NCI-H1930 (cell line): ENCODE results near the gene HSBP1L1.

Source experiments
- DNase-seq, 2 experiments: peaks; one replicate each; lab custom pipeline; 2025; lab: John Stamatoyannopoulos, UW

Gene HSBP1L1

DNA sequence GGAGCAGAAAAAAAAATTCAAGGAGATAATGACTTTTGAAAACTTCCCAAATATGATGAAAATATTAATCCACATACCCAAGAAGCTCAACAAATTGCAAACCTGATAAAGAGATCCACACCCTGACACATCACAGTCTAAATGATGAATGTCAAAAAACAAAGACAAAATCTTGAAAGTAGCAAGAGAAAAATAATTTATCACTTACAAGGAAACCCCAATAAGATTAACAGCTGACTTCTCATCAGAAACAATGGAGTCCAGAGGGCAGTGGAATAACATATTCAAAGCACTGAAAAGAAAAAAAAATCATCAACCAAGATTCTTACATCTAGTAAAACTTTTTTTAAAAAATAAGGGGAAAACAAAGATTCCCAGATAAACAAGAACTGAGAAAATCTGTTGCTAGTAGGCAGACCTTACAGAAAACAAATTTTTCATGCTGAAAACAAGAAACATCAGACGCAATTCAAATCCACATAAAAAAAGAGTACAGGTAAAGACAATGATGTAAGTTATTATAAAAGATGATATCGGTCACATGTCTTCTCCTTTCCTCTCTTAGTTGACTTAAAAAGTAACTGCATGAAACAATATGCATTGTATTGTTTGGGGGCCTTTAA is 34.3 kb upstream of the HSBP1L1 start:
- no peak for DNase-seq

DNA sequence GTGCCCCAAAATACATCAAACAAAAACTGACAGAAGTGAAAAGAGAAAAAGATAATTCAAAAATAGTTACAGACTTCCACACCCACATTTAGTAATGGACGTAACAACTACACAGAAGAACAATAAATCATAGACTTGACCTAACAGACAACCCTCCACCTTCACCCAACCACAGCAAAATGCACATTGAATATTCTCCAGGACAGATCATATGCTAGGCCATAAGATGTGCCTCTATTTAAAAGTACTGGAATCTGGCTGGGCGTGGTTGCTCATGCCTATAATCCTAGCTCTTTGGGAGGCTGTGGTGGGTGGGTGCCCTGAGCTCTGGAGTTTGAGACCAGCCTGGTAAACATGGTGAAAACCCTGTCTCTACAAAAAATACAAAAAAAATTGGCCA is 33.0 kb upstream of the HSBP1L1 start:
- no peak for DNase-seq

DNA sequence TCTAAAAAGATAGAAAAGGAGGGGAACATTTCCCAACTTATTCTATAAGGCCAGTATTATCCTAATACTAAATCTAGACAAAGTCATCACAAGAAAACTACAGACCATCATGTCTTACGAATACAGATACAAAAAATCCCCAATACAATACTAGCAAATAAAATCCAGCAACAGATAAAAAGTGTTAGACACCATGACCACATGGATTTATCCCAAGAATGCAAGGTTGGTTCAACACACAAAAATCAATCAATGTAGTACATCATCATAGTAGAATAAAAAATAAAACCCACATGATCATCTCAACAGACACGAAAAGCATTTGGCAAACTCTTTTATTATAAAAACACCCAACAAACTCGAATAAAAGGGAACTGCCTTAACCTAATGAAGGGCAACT is 31.5 kb upstream of the HSBP1L1 start:
- no peak for DNase-seq

DNA sequence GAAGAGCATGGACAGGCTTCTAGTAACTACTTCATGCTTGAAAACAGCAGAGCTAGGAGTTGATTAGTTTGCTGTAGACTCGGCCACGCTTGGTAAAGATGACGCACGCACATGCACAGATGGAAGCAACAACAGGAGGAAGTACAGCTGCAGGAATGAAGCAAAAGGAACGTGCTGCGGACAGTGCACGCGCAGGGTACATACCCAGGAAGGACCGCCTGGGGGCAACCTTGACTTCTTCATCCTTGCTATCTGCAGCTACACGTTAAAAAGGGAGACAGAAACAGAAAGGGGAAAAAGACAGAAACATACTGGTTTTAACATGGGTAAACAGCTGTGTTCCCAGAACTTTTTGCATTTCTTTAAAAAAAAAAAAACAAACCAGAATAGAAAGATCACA is 30.7 kb upstream of the HSBP1L1 start:
- DNase-seq: no peak

DNA sequence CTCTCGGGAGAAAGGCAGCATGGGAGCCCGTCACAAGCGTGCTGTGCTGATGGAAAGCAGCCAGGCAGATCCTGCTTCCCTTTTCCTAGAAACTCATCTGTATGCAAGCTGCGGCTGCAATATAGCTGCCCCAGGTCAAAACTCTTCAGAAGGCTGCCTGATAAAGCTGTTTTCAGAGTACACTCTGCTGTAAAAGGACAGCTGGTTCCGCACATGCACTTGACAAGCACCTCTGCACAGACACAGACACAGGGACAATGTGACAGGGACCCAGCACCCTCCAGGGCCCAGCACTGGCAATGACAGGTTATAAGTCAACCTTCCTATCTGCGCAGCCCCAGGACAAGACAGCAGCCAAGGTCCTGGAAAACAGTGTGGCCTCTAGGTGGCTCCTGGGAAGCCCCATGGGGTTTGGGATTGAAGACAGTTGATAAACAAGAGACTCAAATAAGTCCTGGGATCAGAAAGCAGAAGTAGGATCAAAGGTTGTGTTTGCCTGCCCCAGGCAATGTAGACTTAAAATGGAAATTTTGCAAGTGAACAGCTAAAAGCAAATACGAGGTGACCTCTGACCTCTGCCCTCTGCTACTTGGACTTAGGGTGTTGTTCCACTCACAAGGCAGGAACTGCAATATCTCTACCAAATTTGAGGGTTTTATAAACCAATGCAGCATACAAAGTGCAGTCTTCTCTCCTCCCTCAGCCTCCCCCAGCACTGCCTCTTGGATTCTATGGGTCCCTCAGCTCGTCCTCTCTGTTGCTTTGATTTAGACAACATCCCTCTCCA is 29.9 kb upstream of the HSBP1L1 start:
- DNase-seq: no peak

DNA sequence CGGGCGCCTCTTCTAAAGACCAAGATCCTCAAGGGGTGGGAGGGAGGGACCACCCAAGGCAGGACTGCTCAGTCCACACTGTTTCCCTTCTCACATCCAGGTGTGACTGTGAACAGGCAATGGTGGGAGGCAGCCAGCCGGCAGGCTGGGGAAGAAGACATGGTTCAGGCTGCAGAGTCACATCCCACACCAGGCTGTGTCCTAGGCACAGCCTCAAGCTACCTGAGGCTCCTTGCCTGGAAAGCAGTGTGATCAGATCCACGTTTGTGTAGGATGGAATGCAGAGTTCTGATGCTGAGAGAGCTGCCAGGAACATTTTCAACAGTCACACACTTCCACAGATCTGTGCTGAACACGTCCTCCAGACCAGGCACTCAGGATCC is 29.4 kb upstream of the HSBP1L1 start:
- DNase-seq: no peak

DNA sequence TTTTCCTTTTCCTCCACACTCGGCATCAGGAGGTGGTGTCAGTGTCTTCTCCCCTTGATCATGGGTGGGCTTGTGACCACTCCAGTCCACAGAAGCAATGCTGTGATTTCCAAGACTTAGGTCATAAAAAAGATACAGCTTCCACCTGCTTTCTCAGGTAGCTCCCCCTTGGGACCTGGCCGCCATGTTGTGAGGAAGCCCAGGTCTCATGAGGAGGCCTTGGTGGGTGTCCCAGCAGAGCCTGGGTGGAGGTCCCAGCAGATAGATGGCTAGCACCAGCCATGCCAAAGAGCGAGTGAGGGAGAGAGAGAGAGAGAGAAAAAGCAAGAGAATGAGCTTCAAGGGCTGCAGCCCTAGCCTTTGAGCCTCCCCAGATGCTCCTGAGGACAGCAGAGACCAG is 28.9 kb upstream of the HSBP1L1 start:
- DNase-seq: no peak

DNA sequence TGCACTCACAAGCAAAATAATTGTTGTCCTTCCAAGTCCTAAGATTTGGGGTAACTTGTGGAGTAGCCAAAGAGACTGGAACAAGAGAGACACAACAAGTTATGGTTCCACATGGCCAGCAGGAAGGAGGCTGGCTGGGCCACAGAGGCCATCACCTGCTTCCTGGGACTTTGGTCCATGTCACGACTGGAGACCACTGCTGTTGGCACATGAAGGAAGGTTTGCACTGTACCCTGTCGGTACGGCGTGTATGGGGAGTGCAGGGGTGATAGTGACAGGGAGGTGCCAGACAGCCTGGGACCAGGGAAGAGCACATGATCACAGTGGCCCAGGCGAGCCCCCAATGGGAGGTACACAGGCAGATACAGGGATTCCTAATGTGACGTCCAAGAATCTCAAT is 28.5 kb upstream of the HSBP1L1 start:
- DNase-seq: no peak

DNA sequence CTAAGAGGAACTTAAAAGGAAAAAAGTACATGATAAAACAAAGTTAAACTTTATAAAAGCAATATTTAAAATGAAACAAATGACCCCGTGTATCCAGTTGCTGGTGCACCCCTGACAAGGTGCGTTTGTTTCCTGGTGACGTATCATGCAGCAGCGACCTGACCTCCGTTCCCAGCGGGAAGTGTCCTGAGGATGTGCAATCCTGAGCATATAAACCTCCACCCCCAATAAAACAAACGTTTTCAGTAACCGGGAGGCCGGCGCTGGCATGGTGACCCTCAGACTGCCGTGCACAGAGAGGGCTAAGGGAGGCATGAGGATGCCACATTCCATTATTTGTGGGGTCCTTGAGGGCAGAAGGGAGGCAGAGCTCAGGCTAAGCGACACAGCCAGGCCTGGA is 27.8 kb upstream of the HSBP1L1 start:
- DNase-seq: no peak

DNA sequence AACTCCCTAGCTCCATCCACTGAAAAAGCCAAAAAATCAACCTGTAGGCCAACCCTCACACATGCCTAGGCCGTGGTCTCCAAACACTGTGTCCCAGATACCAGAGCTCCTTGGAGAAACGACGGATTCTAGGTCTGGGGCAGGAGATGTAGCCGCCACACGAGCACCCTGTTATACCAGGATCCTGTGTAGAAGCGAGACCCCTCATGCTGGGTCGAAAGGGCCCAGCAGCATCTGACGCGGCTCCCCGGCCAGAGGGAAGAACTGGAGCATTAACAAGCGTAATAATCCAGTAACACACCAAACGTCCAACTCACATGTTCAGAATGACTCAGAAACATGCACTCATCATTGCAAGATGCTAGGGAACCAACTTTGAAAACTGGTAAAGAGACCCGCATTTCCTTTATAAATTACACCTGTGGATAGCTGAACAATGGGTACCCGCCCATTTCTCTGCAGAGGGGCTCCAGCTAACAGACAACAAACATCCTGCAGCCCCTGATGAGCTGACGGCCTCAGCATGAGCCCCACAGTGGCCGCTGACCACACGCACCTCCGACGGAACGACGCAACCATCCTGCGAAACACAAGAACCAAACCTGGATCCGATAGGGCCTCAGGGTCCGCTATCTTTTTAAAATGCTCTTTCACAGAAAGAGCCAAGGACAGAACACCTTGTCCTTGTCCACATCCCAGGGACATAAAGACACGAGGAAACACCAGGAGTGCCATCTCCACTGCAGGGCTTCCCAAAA is 27.2 kb upstream of the HSBP1L1 start:
- no peak for DNase-seq

DNA sequence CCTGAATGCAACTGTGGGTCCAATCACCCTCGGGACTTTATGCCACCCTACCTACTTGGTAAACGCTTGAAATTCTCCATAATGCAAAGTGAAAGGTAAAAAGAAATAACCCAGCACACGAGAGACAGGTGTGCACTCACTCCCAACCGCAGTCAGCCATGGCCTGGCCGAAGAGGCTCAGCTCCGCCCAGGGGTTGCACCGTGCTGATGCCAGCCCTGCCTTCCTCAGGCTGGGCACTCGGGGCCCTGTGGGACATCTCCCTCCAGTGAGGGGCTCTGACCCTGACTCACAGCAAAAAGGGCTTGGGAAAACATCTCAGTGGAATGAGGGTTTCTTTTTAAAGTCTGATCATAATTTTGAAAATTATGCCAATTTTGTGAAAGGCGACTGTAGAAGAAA is 26.2 kb upstream of the HSBP1L1 start:
- DNase-seq: no peak

DNA sequence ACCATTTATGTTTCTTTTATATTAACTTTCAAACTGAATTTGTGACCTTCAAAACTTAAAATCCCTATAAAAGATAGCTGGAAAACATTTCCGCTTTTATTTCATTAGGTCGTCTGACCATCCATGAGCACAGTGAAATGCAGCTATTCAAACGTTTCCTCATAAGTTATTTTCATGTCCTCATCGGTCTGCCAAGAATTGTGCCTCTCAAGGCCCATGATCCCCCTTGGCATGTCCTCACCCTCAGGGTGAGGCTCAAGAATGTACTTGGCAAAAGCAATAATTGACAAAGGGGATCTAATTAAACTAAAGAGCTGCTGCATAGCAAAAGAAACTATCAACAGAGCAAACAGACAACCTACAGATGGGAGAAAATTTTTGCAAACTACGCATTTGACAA is 25.3 kb upstream of the HSBP1L1 start:
- no peak for DNase-seq

DNA sequence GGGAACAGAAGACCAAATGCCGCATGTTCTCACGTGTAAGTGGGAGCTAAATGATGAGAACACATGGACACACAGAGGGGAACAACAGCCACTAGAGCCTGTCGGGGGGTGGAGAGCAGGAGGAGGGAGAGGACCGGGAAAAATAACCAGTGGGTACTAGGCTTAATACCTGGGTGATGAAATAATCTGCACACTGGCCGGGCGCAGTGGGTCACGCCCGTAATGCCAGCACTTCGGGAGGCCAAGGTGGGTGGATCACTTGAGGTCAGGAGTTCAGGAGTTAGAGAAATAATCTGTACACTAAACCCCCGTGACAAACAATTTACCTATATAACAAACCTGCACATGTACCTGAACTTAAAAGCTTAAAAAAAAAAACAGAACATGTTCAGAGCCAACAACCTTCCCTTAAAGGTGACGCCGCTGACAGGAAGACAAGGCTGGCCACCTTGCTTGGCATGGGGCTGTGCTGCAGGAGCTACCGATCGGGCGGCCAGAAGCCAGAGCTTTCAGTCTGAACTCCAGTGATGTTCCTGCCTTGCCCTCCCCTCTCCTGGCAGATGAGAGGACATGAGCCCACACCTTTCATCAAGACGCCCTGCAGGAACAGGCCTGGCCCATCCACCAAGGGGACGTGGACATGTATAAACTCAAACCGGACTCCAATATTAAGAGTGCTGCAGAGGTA is 24.2 kb upstream of the HSBP1L1 start:
- DNase-seq: no peak

DNA sequence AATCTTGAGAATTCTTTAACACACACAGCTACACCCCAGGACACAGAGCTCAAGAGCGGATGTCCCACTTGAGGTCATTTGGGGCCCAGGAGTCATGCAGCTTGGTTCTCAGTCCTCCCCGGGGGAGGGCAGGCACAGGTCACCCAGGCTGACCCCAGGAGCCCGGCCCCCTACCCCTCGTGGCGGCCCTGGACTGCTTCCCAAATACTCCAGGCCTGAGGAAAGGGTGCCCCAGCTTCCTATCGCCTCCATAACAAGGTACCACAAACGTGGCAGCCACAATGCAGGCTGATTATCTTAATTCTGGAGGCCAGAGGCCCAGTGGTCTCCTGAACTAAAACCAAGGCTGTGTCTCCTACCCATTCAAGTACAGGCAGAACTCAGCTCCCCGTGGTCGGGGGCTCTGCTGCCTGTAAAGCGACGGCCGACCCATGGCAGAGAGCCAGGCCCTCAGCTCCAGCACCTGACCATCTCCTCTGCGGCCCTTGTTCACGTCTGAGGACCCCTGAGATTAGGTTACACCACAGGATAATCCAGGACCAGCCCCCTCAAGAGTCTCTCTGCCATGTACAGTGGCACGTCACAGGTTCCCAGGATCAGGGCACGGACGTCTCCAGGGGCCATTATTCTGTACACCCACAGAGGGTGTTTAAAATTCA is 23.5 kb upstream of the HSBP1L1 start:
- no peak for DNase-seq

DNA sequence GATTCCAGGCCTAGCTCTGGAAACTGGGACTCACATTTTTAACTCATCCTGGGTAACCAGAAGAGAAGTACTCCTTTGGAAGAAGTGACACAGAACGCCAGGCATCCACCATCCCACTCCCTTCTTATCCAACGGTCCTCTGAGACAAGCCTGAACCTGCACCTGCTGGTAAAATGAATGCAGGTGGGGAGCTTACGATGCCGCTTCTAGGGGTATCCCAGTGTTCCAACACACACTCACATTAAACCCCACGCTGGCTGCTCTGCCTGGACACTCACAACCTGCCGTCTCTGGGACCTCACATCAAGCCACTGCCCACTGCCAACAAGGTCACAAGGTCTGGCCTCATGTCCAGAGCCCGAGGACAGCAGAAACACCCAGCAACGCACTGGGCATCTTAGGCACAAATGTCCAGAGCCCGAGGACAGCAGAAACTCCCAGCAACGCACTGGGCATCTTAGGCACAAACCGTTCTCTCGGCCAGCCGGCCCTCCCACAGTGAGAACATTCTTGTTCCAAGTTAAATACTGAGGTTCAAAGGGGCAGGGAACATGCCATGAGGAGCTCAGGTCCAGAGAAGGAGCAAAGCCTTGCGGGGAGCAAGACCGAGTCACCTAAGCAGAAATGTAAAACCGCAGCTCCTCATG is 22.8 kb upstream of the HSBP1L1 start:
- no peak for DNase-seq

DNA sequence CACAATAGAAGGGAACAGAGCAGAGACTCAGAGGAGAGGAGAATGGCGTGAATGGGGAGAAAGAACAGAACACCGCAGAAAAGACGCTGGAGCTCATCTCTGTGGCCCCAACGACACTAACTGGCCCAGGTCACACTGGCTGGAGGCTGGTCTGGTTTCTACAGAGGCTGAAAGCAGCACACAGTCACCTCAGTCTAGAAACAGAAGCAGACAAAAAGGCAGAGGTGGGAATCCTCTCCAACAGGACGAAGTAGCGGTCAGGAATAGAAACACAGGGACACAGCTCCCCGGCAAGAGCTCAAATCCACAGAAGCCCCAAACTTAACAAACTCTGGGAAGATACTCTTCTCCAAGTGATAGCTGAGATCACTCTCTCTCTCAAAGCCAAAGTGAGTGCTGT is 22.2 kb upstream of the HSBP1L1 start:
- DNase-seq: no peak

DNA sequence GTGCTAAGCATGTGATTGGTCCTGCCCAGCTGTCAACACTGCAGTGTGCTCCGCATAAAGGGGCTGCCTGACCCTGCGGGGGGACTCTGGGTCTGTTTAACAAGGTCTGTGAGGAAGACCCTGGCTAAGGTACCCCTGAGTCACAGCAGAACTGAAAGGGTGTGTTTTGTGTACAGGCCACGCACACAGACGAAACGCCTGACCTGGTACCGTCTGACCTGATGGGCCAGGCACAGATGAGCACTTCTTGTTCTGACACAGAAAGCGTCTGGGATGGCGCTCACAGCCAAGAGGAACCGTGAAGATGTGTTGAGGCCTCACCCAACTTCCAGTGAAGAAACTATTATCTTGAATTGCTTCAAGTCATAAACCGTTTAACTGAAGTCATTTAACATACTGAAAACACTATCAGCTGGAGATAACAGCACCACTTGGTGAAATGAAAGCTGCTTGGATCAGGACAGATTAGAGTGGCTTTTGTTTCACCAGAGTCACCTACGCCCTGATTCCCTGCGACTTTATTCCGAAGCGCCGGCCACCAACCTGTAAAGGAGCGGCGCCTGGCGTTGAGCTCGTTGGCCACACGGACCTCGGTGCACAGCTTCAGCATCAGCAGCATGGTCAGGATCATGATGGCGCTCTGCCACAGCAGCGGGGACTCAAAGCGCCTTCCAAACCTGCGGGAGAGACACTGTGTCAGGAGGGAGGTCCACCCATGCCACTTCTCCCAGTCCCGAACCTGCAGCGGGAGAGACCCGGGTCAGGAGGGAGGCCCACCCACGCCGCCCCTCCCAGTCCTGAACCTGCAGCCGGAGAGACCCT is 21.4 kb upstream of the HSBP1L1 start:
- DNase-seq: no peak

DNA sequence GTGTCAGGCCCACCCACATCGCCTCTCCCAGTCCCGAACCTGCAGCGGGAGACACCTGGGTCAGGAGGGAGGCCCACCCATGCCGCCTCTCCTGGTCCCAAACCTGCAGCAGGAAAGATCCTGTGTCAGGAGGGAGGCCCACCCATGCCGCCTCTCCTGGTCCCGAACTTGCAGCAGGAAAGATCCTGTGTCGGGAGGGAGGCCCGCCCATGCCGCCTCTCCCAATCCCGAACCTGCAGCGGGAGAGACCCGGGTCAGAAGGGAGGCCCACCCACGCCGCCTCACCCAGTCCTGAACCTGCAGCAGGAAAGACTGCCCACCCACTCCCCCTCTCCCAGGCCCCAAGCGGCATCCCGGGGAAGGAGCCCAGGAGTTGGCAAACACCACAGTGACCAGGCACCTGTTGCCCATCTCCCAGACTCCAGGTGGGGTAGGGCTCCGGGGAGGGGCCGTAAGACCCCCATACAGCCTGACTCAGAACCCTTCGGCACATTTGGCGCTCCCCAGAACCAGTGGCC is 20.8 kb upstream of the HSBP1L1 start:
- no peak for DNase-seq

DNA sequence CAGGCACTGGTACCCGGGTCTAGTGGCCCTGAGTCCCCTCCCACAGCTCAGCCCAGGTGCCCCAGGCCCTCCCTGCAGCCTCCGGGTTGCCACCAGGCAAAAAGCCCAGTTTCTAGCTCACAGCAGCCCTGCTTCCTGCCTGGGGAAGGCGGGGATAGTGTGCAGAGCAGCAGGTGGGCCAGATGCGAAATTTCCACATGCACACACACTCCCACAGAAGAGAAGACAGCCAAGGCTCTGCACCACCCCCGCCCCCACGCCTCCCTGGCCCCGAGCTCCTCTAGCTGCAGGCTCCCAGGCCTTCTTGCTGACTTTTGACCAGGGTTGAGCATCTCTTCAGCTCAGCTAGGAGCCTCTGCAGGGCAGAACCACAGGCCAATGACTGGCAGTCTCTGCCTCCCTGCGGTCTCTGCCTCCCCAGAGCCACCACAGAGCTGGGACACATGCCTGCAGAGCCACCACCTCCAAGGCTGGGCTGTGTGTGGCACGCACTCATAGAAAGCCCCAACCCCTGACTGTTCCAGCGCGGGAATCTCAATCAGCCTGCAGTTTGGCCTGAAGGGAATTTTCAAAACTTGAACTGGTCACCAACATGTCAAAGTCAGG is 20.2 kb upstream of the HSBP1L1 start:
- DNase-seq: no peak

DNA sequence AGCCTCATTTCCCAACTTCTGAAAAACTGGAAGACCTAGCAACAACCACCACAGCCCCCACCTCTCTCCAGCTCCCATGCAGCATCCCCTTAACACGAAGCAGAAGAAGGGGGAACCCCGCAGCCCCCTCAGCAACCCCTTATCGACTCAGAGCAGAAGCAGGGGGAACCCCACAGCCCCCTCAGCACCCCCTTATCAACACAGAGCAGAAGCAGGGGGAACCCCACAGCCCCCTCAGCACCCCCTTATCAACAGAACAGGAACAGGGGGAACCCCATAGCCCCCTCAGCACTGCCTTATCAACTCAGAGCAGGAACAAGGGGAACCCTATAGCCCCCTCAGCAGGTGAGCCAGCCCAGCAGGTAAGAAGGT is 19.7 kb upstream of the HSBP1L1 start:
- no peak for DNase-seq
